Astrocyte (in vitro differentiated cells and primary cell): ENCODE results near the gene HSD17B11.

Experiments used
- CTCF ChIP-seq: IDR thresholded peaks from 2 replicates; pipeline ENCODE4 v1.5.1; 2011; ENCODE audit warnings: low read depth, mild to moderate bottlenecking, inconsistent platforms, low read length, moderate library complexity; ENCODE audit not compliant: insufficient read depth
- EZH2 ChIP-seq: IDR thresholded peaks from 2 replicates; pipeline ENCODE4 v1.6.1; 2012; ENCODE audit warnings: mild to moderate bottlenecking, low read length, inconsistent platforms; ENCODE audit not compliant: insufficient read depth

- TF ChIP-seq CTCF (no peak), EZH2 (no peak)
Observed at GRCh38 chr4:87419578-87420249, 28.7 kb upstream of the HSD17B11 start.
